ENCODE measurements around the gene STK10.

STK10 gene

GRCh38 chr5:172140866-172141265 lies 47.2 kb downstream of the STK10 start:
- no peak for DNase-seq

DNA sequence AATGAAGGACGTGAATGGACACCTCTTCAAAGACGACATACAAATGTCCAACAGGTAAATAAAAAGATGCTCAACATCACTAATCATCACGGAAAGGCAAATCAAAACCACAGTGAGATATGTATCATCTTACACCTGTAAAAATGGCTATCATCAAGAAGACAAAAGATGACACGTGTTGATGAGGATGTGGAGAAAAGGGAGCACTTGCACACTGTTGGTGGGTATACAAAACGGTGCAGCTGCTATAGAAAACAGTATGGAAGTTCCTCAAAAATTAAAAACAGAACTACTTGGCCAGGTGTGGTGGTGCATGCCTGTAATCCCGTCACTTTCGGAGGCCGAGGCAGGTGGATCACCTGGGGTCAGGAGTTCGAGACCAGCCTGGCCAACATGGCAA lies 47.9 kb downstream of the STK10 start:
- DNase-seq: no peak

DNA sequence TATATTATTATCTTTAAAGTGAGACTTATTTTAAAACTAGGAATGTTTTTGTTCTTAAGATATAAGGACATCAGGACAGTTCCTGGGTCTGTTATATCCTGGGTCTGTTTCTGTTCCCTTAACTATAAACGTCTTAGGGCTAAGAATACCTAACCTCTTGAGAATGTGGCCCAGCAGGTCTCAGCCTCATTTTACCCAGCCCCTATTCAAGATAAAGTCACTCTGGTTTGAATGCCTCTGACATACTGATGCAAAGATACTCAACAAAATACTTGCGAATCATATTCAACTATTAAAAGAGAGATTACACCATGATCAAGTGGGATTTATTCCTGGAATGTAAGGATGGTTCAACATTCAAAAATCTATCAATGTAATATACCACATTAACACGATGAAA lies 51.0 kb downstream of the STK10 start:
- DNase-seq: no peak

GRCh38 chr5:172133359-172134029 lies 54.5 kb downstream of the STK10 start:
- DNase-seq: no peak

- no peak for DNase-seq
These were observed 56.3 kb downstream of the STK10 start for GRCh38 chr5:172131690-172132089.

DNA sequence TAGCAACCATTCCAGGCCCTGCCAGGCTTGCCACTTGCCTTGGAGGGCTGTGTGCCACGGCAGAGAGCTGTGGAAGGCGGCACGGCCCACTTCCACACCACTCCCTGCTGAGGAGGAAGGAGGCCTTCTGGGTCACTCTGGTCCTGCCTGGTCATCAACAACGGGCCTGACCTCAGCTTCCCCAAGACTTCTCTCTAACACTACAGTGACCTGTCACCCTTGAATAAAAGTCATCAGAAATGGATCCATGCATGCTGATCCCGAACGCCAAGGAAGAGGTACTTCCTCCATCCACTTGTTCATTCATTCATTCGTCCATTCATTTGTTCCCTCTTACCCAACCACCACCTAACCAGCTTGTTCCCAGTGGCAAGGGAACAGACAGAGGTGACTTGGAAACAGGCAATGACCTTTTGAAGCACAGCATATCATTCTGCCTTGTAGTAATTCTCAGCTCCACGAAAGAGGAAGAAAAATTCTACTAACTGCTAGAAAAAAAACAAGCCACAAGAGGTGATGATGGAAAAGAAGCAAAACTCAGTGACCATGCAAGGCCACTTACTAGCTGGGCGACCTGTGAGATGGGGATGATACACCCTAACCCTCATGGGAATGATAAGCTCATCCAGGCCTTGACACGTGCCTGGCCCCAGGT lies 58.6 kb downstream of the STK10 start:
- DNase-seq: no peak

DNA sequence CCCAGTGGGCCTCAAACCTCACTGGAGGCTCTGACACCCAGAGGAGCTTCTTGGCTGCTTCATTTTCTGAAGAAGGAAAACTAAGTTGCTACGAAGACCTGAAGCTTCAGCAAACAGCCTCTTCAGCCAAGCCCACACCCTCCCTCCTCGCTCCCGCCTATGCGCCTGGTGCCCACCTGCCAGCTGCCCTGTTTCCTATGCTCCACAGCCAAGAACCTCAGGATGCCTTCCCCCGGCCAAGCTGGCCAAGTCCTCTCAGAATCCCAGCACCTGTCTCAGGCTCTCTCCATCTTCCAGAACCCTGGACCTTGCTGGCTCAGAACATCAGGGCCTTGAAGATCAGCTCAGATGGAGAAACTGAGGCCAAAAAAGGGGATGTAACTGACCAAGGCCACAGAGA lies 60.4 kb downstream of the STK10 start:
- DNase-seq: no peak

DNA sequence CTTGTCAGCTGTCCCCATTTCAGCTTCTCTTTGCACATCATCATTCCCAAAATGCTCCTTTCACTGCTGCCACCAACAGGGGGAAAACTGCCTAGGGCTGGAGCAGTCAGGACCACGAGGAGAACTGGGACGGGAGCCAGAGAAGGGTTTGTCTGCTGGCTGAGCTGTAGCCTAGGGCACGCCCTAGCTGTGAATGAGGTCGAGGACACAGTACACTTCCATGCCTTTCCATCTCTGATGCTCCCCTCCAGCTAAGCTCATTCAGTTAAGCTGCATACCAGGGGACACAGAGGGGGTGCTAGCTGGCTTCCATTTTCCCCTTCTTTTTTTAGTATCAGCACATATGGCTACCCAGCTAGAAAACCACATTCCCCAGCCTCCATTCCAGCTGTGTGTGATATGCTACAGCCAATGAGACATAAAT lies 64.7 kb downstream of the STK10 start:
- peak; percentile 30 for DNase-seq

GRCh38 chr5:172119921-172120688 lies 67.9 kb downstream of the STK10 start:
- DNase-seq: no peak

GRCh38 chr5:172118891-172119290 lies 69.1 kb downstream of the STK10 start:
- no peak for DNase-seq

- DNase-seq: no peak
These were observed 69.9 kb downstream of the STK10 start for GRCh38 chr5:172117977-172118701.

DNA sequence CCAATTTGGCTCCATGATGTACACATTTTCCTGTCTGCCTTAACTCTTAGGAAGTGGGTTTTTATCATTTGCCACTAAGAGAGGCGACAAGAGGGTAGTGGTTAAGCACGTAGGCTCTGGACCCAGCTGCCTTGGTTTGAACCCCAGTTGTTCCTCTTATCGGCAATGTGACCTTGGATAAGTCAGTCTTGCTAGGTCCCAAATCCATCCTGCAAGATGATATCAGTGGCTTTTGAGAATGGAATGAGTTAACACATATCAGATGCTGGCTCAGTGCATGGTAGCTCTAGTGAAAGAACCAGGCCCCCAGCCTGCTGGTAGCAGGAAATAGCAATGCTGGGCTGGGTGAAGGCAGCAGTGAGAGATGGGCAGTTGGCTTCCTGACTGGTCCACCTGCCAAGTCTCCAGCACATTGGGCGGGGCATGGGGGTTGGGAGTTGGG lies 72.5 kb downstream of the STK10 start:
- no peak for DNase-seq

DNA sequence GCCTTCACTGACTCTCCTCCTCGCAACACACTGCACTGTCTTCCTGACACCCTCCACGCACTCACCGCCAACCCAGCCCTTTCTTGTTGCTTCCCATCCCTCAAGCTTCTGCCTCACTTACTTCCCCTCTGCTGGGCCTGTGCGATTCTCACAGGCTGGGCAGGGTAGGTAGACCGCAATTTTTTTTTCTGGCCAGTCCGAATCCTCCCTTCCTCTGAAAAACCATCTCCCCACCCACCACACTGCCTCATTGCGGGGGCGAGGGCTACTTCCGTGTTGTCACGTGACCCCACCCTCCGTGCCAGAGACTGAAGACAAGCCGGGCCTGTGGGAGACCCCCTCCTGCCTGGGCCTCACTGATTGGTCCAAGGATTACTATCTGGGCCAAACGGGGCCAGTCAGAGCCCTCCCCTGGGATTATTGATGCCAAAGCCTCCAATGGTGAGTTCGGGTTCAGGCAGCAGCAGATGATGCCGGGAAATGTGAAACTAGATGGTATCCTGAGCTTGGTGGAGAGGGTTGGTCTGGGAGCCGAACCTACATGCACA lies 73.1 kb downstream of the STK10 start:
- DNase-seq: no peak

- DNase-seq: no peak
These were observed 75.0 kb downstream of the STK10 start for GRCh38 chr5:172113036-172113435.

GRCh38 chr5:172111852-172112225 lies 76.2 kb downstream of the STK10 start:
- DNase-seq: no peak

DNA sequence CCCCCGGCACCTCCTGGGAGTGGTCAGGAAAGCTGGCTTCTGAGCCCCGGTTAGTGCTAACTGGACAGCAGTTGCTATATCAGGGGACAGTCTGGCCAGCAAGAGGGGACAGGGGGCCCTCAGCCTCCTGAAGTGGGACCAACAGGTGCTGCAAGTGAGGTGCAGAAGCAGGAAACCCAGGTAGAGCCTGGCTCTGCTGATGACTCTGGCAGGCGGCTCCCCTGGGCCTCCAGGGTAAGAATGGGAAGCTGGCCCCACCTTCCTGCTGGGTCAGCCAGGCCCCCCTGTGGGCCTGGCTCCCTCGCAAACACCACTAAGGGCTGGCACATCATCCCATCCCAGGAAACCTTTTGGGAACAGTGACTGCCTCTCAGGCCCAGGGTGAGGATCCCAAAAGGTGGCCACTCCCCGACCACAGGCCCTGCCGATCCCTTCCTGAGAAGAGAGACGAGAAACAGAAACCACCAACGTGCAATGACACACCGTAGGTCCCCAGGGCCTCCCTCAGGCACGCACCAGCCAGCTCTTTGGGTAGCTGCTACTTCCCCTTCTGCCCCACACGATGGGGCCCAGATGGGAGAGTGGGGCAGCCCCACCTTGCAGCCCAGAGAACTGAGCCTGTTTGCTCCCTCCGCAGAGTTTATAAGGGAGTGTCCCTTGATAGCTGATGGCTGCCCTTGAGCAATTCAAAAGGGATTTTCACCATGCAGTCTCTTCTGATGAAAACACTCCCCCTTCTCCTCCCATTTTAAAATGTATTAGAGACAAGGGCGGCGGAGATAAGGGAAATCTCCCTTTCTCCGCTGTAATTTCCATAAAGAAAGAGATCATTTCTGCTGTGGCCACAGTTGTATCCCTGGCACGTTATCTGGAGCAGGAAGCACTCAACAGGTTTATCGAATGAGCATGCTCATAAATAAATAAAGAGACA lies 76.8 kb downstream of the STK10 start:
- no peak for DNase-seq

GRCh38 chr5:172110260-172110815 lies 77.7 kb downstream of the STK10 start:
- DNase-seq: no peak

GRCh38 chr5:172109749-172110148 lies 78.3 kb downstream of the STK10 start:
- DNase-seq: no peak

- no peak for DNase-seq
These were observed 80.5 kb downstream of the STK10 start for GRCh38 chr5:172107571-172107970.

GRCh38 chr5:172106511-172107356 lies 81.3 kb downstream of the STK10 start:
- DNase-seq: peak; percentile 29

DNA sequence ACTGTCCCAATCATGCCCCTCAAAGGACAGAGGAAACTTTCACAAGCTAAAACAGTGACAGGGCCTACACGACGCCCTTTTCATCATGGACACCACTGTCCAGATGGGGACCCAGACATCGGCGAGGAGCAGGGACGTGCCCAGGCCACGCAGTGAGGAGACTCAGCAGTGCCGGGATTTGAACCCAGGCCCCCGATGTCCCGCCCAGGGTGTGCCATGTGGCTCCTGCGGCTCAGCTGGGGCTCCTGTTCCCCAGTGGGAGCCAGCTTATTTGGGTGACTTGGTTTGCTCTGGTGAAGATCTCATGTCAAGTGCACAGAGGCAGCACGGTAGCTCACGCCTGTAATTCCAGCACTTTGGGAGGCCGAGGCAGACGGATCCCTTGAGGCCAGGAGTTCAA lies 82.2 kb downstream of the STK10 start:
- no peak for DNase-seq

Measured in NCI-H1105 (cell line).